GM18907 (cell line): ENCODE data around the gene SIPA1.
"Not testable (repeated sequence)": the region's sequence is repeated elsewhere in the genome, so short reads cannot be mapped to it uniquely, and the experiment has no call there.

Experiments used
- ATAC-seq: cut with Tn5 transposase; IDR thresholded peaks from one replicate; pipeline ENCODE4 v1.9.1; 2021; ENCODE audit warnings: mild to moderate bottlenecking, moderate library complexity; ENCODE audit not compliant: unreplicated experiment

SIPA1 gene

GRCh38 chr11:65623177-65623576 is 14.7 kb upstream of the SIPA1 start:
- ATAC-seq = no peak

- ATAC-seq = no peak
Observed at GRCh38 chr11:65623852-65624616, 13.9 kb upstream of the SIPA1 start.

GRCh38 chr11:65624931-65625627 is 12.8 kb upstream of the SIPA1 start:
- ATAC-seq = no peak

GRCh38 chr11:65625628-65626342 is 12.1 kb upstream of the SIPA1 start:
- ATAC-seq = no peak

GRCh38 chr11:65627202-65627601 is 10.7 kb upstream of the SIPA1 start:
- no peak for ATAC-seq

GRCh38 chr11:65629579-65629978 is 8.3 kb upstream of the SIPA1 start:
- no peak for ATAC-seq

GRCh38 chr11:65630215-65630614 is 7.7 kb upstream of the SIPA1 start:
- ATAC-seq = no peak

GRCh38 chr11:65633390-65634108 is 4.4 kb upstream of the SIPA1 start:
- no peak for ATAC-seq

- no peak for ATAC-seq
Observed at GRCh38 chr11:65634109-65634436, 3.8 kb upstream of the SIPA1 start.

GRCh38 chr11:65634440-65634839 is 3.5 kb upstream of the SIPA1 start:
- ATAC-seq = no peak

GRCh38 chr11:65634905-65635731 is 2.8 kb upstream of the SIPA1 start:
- ATAC-seq = no peak

GRCh38 chr11:65636108-65637031 is 1.5 kb upstream of the SIPA1 start:
- no peak for ATAC-seq

GRCh38 chr11:65637032-65637557 is 806 bp upstream of the SIPA1 start:
- no peak for ATAC-seq

GRCh38 chr11:65639228-65639597 is 1.3 kb downstream of the SIPA1 start:
- not testable (repeated sequence) for ATAC-seq

GRCh38 chr11:65639623-65640482 is 2.0 kb downstream of the SIPA1 start:
- ATAC-seq = peak; percentile 33

- peak; percentile 9 for ATAC-seq
Observed at GRCh38 chr11:65640483-65641296, 2.8 kb downstream of the SIPA1 start.

GRCh38 chr11:65641297-65642013 is 3.6 kb downstream of the SIPA1 start:
- ATAC-seq = no peak
